Measurements from ENCODE around the gene BCL2L2.

The BCL2L2 gene

GRCh38 chr14:23356662-23357061, 50.0 kb downstream of the BCL2L2 start:
- TF ChIP-seq ZFX (IDR thresholded peaks at IDR 0.05) (no peak), CTCF (conservative IDR thresholded peaks at IDR 0.05) (no peak)
- H3K27ac ChIP-seq: no peak overlapping the region

- no peak overlapping the region for H3K27ac ChIP-seq
- no peak for TF ChIP-seq CTCF (conservative IDR thresholded peaks at IDR 0.05)
- TF ChIP-seq ZFX (IDR thresholded peaks at IDR 0.05): no peak
Measured at GRCh38 chr14:23357261-23357660, 50.6 kb downstream of the BCL2L2 start.

GRCh38 chr14:23358042-23358441, 51.4 kb downstream of the BCL2L2 start:
- TF ChIP-seq ZFX (IDR thresholded peaks at IDR 0.05) (no peak), CTCF (conservative IDR thresholded peaks at IDR 0.05) (no peak)
- H3K27ac ChIP-seq: no peak overlapping the region

- H3K27ac ChIP-seq: no peak overlapping the region
- TF ChIP-seq ZFX (IDR thresholded peaks at IDR 0.05): no peak
- TF ChIP-seq CTCF (conservative IDR thresholded peaks at IDR 0.05): no peak
Measured at GRCh38 chr14:23358553-23359166, 52.0 kb downstream of the BCL2L2 start.

- no peak for TF ChIP-seq ZFX (IDR thresholded peaks at IDR 0.05)
- no peak for TF ChIP-seq CTCF (conservative IDR thresholded peaks at IDR 0.05)
- no peak overlapping the region for H3K27ac ChIP-seq
Measured at GRCh38 chr14:23359167-23359626, 52.6 kb downstream of the BCL2L2 start.

- H3K27ac ChIP-seq: no peak overlapping the region
Measured at GRCh38 chr14:23359722-23360447, 53.3 kb downstream of the BCL2L2 start.

More at GRCh38 chr14:23359722-23360447, 53.3 kb downstream of the BCL2L2 start:
- TF ChIP-seq CTCF (conservative IDR thresholded peaks at IDR 0.05) (no peak), ZFX (IDR thresholded peaks at IDR 0.05) (no peak)

All from C4-2B (cell line).